Activated effector memory CD4-positive, alpha-beta T cell treated with anti-CD3 and anti-CD28 coated beads, Interleukin-2, amount 50 U/mL, for 16 hours (primary cell): ENCODE measurements around the gene MTX2.

ENCODE experiments used
- DNase-seq: peaks from one replicate; pipeline ENCODE4 v3.0.0-alpha.2; 2020

MTX2 gene

GRCh38 chr2:176269319-176270099, at the start of gene MTX2:
MTX2 (plus strand) TSS chr2:176269442; CDS start chr2:176269630, 188 bp downstream.
- peak; percentile 89 for DNase-seq

GRCh38 chr2:176227874-176228273, 41.4 kb upstream of the MTX2 start:
- DNase-seq = no peak

GRCh38 chr2:176234156-176234555, 35.1 kb upstream of the MTX2 start:
- DNase-seq = no peak

GRCh38 chr2:176234940-176235339, 34.3 kb upstream of the MTX2 start:
- no peak for DNase-seq

- no peak for DNase-seq
These were observed 31.8 kb upstream of the MTX2 start for GRCh38 chr2:176237456-176237855.

GRCh38 chr2:176239031-176239430, 30.2 kb upstream of the MTX2 start:
- DNase-seq = no peak

GRCh38 chr2:176240301-176240700, 28.9 kb upstream of the MTX2 start:
- DNase-seq = no peak

- no peak for DNase-seq
These were observed 27.0 kb upstream of the MTX2 start for GRCh38 chr2:176242276-176242675.

GRCh38 chr2:176246331-176246730, 22.9 kb upstream of the MTX2 start:
- no peak for DNase-seq

GRCh38 chr2:176247859-176248258, 21.4 kb upstream of the MTX2 start:
- no peak for DNase-seq

GRCh38 chr2:176251928-176252327, 17.3 kb upstream of the MTX2 start:
- DNase-seq = no peak

- DNase-seq = no peak
These were observed 8.6 kb upstream of the MTX2 start for GRCh38 chr2:176260689-176261088.

GRCh38 chr2:176261136-176261535, 8.1 kb upstream of the MTX2 start:
- DNase-seq = no peak

GRCh38 chr2:176268976-176269318, 295 bp upstream of the MTX2 start:
- no peak for DNase-seq

- DNase-seq = no peak
These were observed 983 bp downstream of the MTX2 start for GRCh38 chr2:176270100-176270750.

GRCh38 chr2:176272870-176273459, 3.7 kb downstream of the MTX2 start:
- no peak for DNase-seq

- DNase-seq = no peak
These were observed 9.7 kb downstream of the MTX2 start for GRCh38 chr2:176278927-176279326.

GRCh38 chr2:176280156-176280555, 10.9 kb downstream of the MTX2 start:
- no peak for DNase-seq

GRCh38 chr2:176280867-176281658, 11.8 kb downstream of the MTX2 start:
- no peak for DNase-seq

GRCh38 chr2:176283291-176284068, 14.2 kb downstream of the MTX2 start:
- no peak for DNase-seq

GRCh38 chr2:176284461-176285049, 15.3 kb downstream of the MTX2 start:
- no peak for DNase-seq

GRCh38 chr2:176285321-176285720, 16.1 kb downstream of the MTX2 start:
- DNase-seq = no peak
